ENCODE measurements around the gene ABCG1.

Gene ABCG1

GRCh38 chr21:42269386-42269785 is 50.4 kb downstream of the ABCG1 start:
- no peak overlapping the region for H3K23ac ChIP-seq (ENCODE audit: low read length)
- no peak overlapping the region for H2BK120ac ChIP-seq (ENCODE audit: low read depth, low read length)
- no peaks in the 10 kb centered on the region for H3K27me3 ChIP-seq (ENCODE audit: insufficient read depth, low read length, poor library complexity)
- DNase-seq: no peak
- no peaks in the 10 kb centered on the region for H3K4me1 ChIP-seq (ENCODE audit: control insufficient read depth, low read depth, low read length)
- H3K36me3 ChIP-seq (ENCODE audit: control insufficient read depth, insufficient read depth, low read length): no peaks in the 10 kb centered on the region
- no peak overlapping the region for H3K27ac ChIP-seq (ENCODE audit: low read depth, low read length)
- H3K79me2 ChIP-seq (ENCODE audit: control insufficient read depth, insufficient read depth, low read length): no peaks in the 10 kb centered on the region
- no peak overlapping the region for H4K8ac ChIP-seq (ENCODE audit: low read depth, low read length)
- no peak overlapping the region for H3K18ac ChIP-seq (ENCODE audit: low read length)
- no peak overlapping the region for H4K5ac ChIP-seq (ENCODE audit: low read length)
- H3K4ac ChIP-seq (ENCODE audit: low read depth, low read length): no peak overlapping the region
- no peak overlapping the region for H3K4me2 ChIP-seq (ENCODE audit: low read length)
- no peak overlapping the region for H2AK5ac ChIP-seq (ENCODE audit: low read length)
- H3K4me3 ChIP-seq (ENCODE audit: low read length): no peak overlapping the region
- H2BK5ac ChIP-seq (ENCODE audit: low read length): no peak overlapping the region
- H3K56ac ChIP-seq (ENCODE audit: low read length): no peak overlapping the region
- H3K79me1 ChIP-seq (ENCODE audit: low read length): no peaks in the 10 kb centered on the region
- H3K9ac ChIP-seq (ENCODE audit: low read length): no peak overlapping the region
- no CpG with 5 or more reads among the region's 10 CpGs for WGBS (ENCODE audit: extremely low coverage, insufficient coverage, low lambda C conversion rate)
- no peak overlapping the region for H2BK15ac ChIP-seq (replicated peaks; ENCODE audit: low read depth)

- Histone ChIP-seq H3K79me2 (ENCODE audit: control insufficient read depth, insufficient read depth, low read length) (no peaks in the 10 kb centered on the region), H2BK120ac (ENCODE audit: low read depth, low read length) (no peak overlapping the region), H2BK5ac (ENCODE audit: low read length) (no peak overlapping the region), H2BK15ac (replicated peaks; ENCODE audit: low read depth) (no peak overlapping the region), H3K9ac (ENCODE audit: low read length) (no peak overlapping the region), H3K79me1 (ENCODE audit: low read length) (no peaks in the 10 kb centered on the region), H4K5ac (ENCODE audit: low read length) (no peak overlapping the region), H3K27ac (ENCODE audit: low read depth, low read length) (no peak overlapping the region), H3K4me2 (ENCODE audit: low read length) (no peak overlapping the region), H3K36me3 (ENCODE audit: control insufficient read depth, insufficient read depth, low read length) (no peaks in the 10 kb centered on the region), H3K27me3 (ENCODE audit: insufficient read depth, low read length, poor library complexity) (no peaks in the 10 kb centered on the region), H3K4me3 (ENCODE audit: low read length) (no peak overlapping the region), H3K56ac (ENCODE audit: low read length) (no peak overlapping the region), H3K23ac (ENCODE audit: low read length) (no peak overlapping the region), H3K18ac (ENCODE audit: low read length) (no peak overlapping the region), H3K4me1 (ENCODE audit: control insufficient read depth, low read depth, low read length) (no peaks in the 10 kb centered on the region), H4K8ac (ENCODE audit: low read depth, low read length) (no peak overlapping the region), H3K4ac (ENCODE audit: low read depth, low read length) (no peak overlapping the region), H2AK5ac (ENCODE audit: low read length) (no peak overlapping the region)
- no peak for DNase-seq
- WGBS (ENCODE audit: extremely low coverage, insufficient coverage, low lambda C conversion rate): no CpG with 5 or more reads among the region's 6 CpGs
Observed at GRCh38 chr21:42271065-42271464, 52.1 kb downstream of the ABCG1 start.

GRCh38 chr21:42272109-42272962 is 53.4 kb downstream of the ABCG1 start:
- no peak overlapping the region for H3K4ac ChIP-seq (ENCODE audit: low read depth, low read length)
- no peaks in the 10 kb centered on the region for H3K36me3 ChIP-seq (ENCODE audit: control insufficient read depth, insufficient read depth, low read length)
- no peak overlapping the region for H2BK120ac ChIP-seq (ENCODE audit: low read depth, low read length)
- no peak overlapping the region for H3K9ac ChIP-seq (ENCODE audit: low read length)
- no peak overlapping the region for H4K8ac ChIP-seq (ENCODE audit: low read depth, low read length)
- no peaks in the 10 kb centered on the region for H3K79me2 ChIP-seq (ENCODE audit: control insufficient read depth, insufficient read depth, low read length)
- H3K18ac ChIP-seq (ENCODE audit: low read length): no peak overlapping the region
- no peak overlapping the region for H4K5ac ChIP-seq (ENCODE audit: low read length)
- no peak overlapping the region for H3K27ac ChIP-seq (ENCODE audit: low read depth, low read length)
- H3K56ac ChIP-seq (ENCODE audit: low read length): no peak overlapping the region
- H2BK5ac ChIP-seq (ENCODE audit: low read length): no peak overlapping the region
- no peak overlapping the region for H3K4me3 ChIP-seq (ENCODE audit: low read length)
- H3K23ac ChIP-seq (ENCODE audit: low read length): no peak overlapping the region
- no peak overlapping the region for H3K4me2 ChIP-seq (ENCODE audit: low read length)
- H3K79me1 ChIP-seq (ENCODE audit: low read length): no peaks in the 10 kb centered on the region
- no CpG with 5 or more reads among the region's 15 CpGs for WGBS (ENCODE audit: extremely low coverage, insufficient coverage, low lambda C conversion rate)
- H2AK5ac ChIP-seq (ENCODE audit: low read length): no peak overlapping the region
- no peaks in the 10 kb centered on the region for H3K4me1 ChIP-seq (ENCODE audit: control insufficient read depth, low read depth, low read length)
- H2BK15ac ChIP-seq (replicated peaks; ENCODE audit: low read depth): no peak overlapping the region
- DNase-seq: no peak
- no peaks in the 10 kb centered on the region for H3K27me3 ChIP-seq (ENCODE audit: insufficient read depth, low read length, poor library complexity)

GRCh38 chr21:42272984-42273600 is 54.2 kb downstream of the ABCG1 start:
- Histone ChIP-seq H3K9ac (ENCODE audit: low read length) (no peak overlapping the region), H3K23ac (ENCODE audit: low read length) (no peak overlapping the region), H4K8ac (ENCODE audit: low read depth, low read length) (no peak overlapping the region), H3K4me2 (ENCODE audit: low read length) (no peak overlapping the region), H3K79me2 (ENCODE audit: control insufficient read depth, insufficient read depth, low read length) (no peaks in the 10 kb centered on the region), H3K27ac (ENCODE audit: low read depth, low read length) (no peak overlapping the region), H3K27me3 (ENCODE audit: insufficient read depth, low read length, poor library complexity) (no peaks in the 10 kb centered on the region), H3K36me3 (ENCODE audit: control insufficient read depth, insufficient read depth, low read length) (no peaks in the 10 kb centered on the region), H3K4me1 (ENCODE audit: control insufficient read depth, low read depth, low read length) (no peaks in the 10 kb centered on the region), H4K5ac (ENCODE audit: low read length) (no peak overlapping the region), H3K18ac (ENCODE audit: low read length) (no peak overlapping the region), H2AK5ac (ENCODE audit: low read length) (no peak overlapping the region), H3K56ac (ENCODE audit: low read length) (no peak overlapping the region), H3K4ac (ENCODE audit: low read depth, low read length) (no peak overlapping the region), H2BK5ac (ENCODE audit: low read length) (no peak overlapping the region), H3K4me3 (ENCODE audit: low read length) (no peak overlapping the region), H2BK120ac (ENCODE audit: low read depth, low read length) (no peak overlapping the region), H2BK15ac (replicated peaks; ENCODE audit: low read depth) (no peak overlapping the region), H3K79me1 (ENCODE audit: low read length) (no peaks in the 10 kb centered on the region)
- no CpG with 5 or more reads among the region's 29 CpGs for WGBS (ENCODE audit: extremely low coverage, insufficient coverage, low lambda C conversion rate)
- no peak for DNase-seq

GRCh38 chr21:42276076-42276475 is 57.1 kb downstream of the ABCG1 start:
- H3K36me3 ChIP-seq (ENCODE audit: control insufficient read depth, insufficient read depth, low read length): no peaks in the 10 kb centered on the region
- H3K18ac ChIP-seq (ENCODE audit: low read length): no peak overlapping the region
- WGBS (ENCODE audit: extremely low coverage, insufficient coverage, low lambda C conversion rate): no CpG with 5 or more reads among the region's 13 CpGs
- no peaks in the 10 kb centered on the region for H3K79me2 ChIP-seq (ENCODE audit: control insufficient read depth, insufficient read depth, low read length)
- no peak overlapping the region for H2BK120ac ChIP-seq (ENCODE audit: low read depth, low read length)
- H3K4me2 ChIP-seq (ENCODE audit: low read length): no peak overlapping the region
- H3K27ac ChIP-seq (ENCODE audit: low read depth, low read length): no peak overlapping the region
- H3K23ac ChIP-seq (ENCODE audit: low read length): no peak overlapping the region
- no peak overlapping the region for H2BK15ac ChIP-seq (replicated peaks; ENCODE audit: low read depth)
- H2AK5ac ChIP-seq (ENCODE audit: low read length): no peak overlapping the region
- no peaks in the 10 kb centered on the region for H3K27me3 ChIP-seq (ENCODE audit: insufficient read depth, low read length, poor library complexity)
- no peaks in the 10 kb centered on the region for H3K79me1 ChIP-seq (ENCODE audit: low read length)
- no peak overlapping the region for H4K5ac ChIP-seq (ENCODE audit: low read length)
- no peak overlapping the region for H2BK5ac ChIP-seq (ENCODE audit: low read length)
- no peaks in the 10 kb centered on the region for H3K4me1 ChIP-seq (ENCODE audit: control insufficient read depth, low read depth, low read length)
- H3K4ac ChIP-seq (ENCODE audit: low read depth, low read length): no peak overlapping the region
- H3K56ac ChIP-seq (ENCODE audit: low read length): no peak overlapping the region
- H4K8ac ChIP-seq (ENCODE audit: low read depth, low read length): no peak overlapping the region
- no peak overlapping the region for H3K9ac ChIP-seq (ENCODE audit: low read length)
- DNase-seq: no peak
- H3K4me3 ChIP-seq (ENCODE audit: low read length): no peak overlapping the region
